Spinal cord (tissue), 10 donors: Measurements from ENCODE around the gene MSANTD2. TPM values are rescaled to one million over a fixed set of nuclear protein-coding genes. Genes with fewer than 3 reads are reported as not detected.

Experiments
- DNase-seq, 6 donors: peaks; one replicate each; pipeline versions ENCODE4 v3.0.0 to v3.0.0-alpha.2; 2013 to 2015; ENCODE audit warnings: low spot score in 6 of 6, low read depth in 4 of 6
- H3K27ac ChIP-seq: one replicate; pipeline ENCODE4 v1.5.1; 2013; ENCODE audit warnings: low read depth, low read length, control low read depth
- H3K27me3 ChIP-seq: one replicate; pipeline ENCODE4 v1.6.1; 2013; ENCODE audit warnings: low read length; ENCODE audit not compliant: control insufficient read depth, insufficient read depth
- H3K36me3 ChIP-seq: one replicate; pipeline ENCODE4 v1.6.1; 2013; ENCODE audit warnings: low read length; ENCODE audit not compliant: control insufficient read depth, insufficient read depth
- H3K4me1 ChIP-seq: one replicate; pipeline ENCODE4 v1.6.1; 2013; ENCODE audit warnings: low read length; ENCODE audit not compliant: control insufficient read depth, insufficient read depth
- H3K4me3 ChIP-seq: one replicate; pipeline ENCODE4 v1.5.1; 2013; ENCODE audit warnings: low read depth, low read length, control low read depth
- H3K9me3 ChIP-seq: one replicate; pipeline ENCODE4 v1.6.1; 2013; ENCODE audit warnings: low read length; ENCODE audit not compliant: control insufficient read depth, insufficient read depth
- WGBS: methylation state at CpG from one replicate; pipeline ENCODE4 v1.1.5; 2013; ENCODE audit warnings: missing lambda C conversion rate; ENCODE audit not compliant: insufficient coverage; 5-methylcytosine and 5-hydroxymethylcytosine counted together
- polyA plus RNA-seq, 2 donors: library from polyadenylated mRNA; unstranded; fragments of 120-200 nt; gene quantifications; one replicate each; pipeline ENCODE4 v1.2.1, GENCODE V29; 2013; ENCODE audit not compliant: insufficient read length in 2 of 2
- total RNA-seq, 2 donors: library from RNA; depleted of rRNA in 1 of 2; stranded (reverse); fragments of 120-200 nt in 1 of 2; fragments of >200 nt in 1 of 2; gene quantifications; one replicate each; pipeline versions ENCODE4 v1.2.3 to v1.2.4, GENCODE V29; 2013 to 2014
- donor health status: healthy.

The MSANTD2 gene
- total and polyA plus RNA-seq, 4 donors, result 17.8 to 28.4 (median 22.6) TPM

DNA sequence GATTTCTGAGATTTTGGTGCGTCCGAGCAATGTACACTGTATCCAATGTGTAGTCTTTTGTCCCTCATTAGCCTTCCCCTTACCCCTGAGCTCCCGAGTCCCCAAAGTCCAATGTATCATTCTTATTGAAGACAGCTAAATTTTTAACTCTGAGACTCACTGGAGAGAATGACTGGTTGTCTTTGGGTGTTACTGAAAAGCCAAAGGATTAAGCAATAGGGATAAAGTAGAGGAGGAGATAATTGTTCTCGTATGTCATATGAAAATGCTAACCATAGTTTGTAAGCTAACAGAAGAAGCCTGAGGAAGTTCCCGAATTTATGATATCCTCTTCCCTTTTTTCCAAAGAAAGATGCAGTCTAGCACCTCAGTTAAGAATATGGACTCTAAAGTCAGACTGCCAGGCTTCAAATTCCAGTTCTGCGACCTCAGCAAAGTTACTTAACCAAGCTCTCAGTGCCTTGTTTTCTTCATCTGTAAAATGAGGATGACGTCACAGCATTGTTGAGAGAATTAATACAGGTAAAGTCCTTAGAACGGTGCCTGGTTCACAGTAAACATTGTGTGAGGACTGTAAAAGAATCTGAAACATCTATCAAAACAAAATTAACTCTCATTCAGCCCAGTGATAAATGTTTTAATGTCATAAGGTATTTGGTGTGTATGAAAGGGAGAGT is 1.6 kb upstream of the MSANTD2 start:
- Histone ChIP-seq H3K4me1 (peaks cover 8% of the 10 kb centered on the region), H3K36me3 (peaks cover 3% of the 10 kb centered on the region), H3K9me3 (no peaks in the 10 kb centered on the region), H3K27ac (no peak overlapping the region), H3K4me3 (no peak overlapping the region), H3K27me3 (no peaks in the 10 kb centered on the region)
- WGBS, result 80% methylated on average over 1 of the region's 8 CpGs
- DNase-seq, result no peak

DNA sequence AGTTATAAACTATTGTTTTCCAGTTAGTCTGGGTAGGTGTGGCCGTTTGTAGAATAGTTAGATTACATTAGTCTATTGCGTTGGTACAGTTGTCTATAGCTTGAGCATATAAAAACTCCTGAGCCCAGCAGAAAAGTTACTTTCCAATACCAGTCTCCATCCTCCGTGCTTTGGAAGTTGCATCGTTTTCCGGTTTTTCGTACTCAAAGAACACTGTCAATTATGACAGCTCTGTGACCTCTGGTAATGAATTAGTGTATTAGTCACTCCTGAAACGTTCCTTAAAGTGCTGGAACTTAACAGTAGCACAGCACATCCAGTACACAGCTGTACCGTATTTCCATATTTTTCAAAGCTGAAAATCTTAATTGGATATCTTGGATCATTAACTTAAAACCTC is 808 bp upstream of the MSANTD2 start:
- no CpG with 5 or more reads among the region's 8 CpGs for WGBS
- Histone ChIP-seq H3K27ac (peak overlapping the region; percentile 96), H3K9me3 (no peaks in the 10 kb centered on the region), H3K4me3 (peak overlapping the region; percentile 71), H3K36me3 (peaks cover 3% of the 10 kb centered on the region), H3K4me1 (peaks cover 8% of the 10 kb centered on the region), H3K27me3 (no peaks in the 10 kb centered on the region)
- DNase-seq, result no peak

DNA sequence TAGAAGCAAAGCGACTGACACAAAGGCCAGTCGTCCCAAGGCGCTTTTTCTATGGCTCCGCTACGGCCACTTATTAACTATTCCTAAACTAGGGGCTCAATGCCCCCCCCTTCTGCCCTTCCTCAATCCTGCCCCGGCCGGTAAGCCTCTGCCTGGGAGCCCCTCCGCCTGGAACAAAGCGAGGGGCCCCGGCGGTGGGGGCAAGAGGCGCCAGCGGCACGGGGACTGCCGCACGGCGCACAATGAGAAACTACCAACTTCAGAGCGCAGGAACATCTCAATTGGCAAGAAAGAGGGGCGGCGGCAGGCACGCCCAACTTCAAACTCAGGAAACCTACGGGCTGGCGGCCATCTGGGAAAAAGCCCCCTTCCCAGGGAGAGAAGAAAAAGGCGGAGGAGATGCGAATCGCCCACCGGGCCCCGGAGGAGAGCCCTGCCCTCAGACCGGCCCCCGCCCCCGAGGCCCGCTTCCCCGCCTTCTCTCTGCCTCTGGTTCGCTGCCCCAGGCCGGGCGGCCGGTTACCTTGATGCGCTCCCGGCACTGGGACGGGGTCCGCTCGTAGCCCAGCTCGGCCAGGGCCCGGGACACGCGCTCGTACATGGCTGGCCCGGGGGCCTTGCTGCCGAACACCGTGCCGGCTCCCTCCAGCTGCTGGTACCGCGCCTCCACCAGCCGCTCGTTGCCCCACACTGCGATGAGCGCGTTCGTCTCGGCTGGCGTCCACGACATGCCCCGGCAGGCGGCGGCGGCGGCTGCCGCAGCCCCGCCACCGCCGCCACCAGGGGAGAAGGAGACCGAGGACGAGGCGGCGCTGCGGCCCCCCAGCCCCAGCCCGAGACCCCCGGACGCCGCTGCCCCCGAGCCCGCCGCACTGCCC is 619 bp downstream of the MSANTD2 start:
- DNase-seq, result peak in 3 of 6 donors; percentile 4 to 48 (median 44)
- Histone ChIP-seq H3K27ac (peak overlapping the region; percentile 96), H3K36me3 (peaks cover 3% of the 10 kb centered on the region), H3K4me1 (peaks cover 8% of the 10 kb centered on the region), H3K4me3 (peak overlapping the region; percentile 71), H3K9me3 (no peaks in the 10 kb centered on the region), H3K27me3 (no peaks in the 10 kb centered on the region)
- under 1% methylated on average over 83 of the region's 83 CpGs for WGBS

DNA sequence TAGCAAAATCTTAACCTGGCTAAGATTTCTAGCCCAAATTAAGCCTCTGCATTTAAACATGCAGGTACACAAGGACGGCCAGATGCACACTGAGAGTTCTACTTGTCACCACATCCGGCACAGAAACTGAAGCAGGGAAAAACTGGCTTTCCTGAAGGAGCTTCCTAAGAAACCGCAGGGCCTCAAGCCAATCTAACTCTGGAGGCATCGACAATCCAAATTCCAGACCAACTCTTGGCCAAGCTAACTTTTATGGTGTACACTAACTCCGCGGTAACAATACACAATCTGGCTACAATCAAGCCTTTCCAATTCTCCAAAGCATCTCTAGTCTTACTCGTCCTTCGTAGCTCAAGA is 1.2 kb downstream of the MSANTD2 start:
- 1% methylated on average over 8 of the region's 8 CpGs for WGBS
- H3K27me3 ChIP-seq, result no peaks in the 10 kb centered on the region
- H3K4me1 ChIP-seq, result peaks cover 8% of the 10 kb centered on the region
- peak overlapping the region; percentile 29 for H3K27ac ChIP-seq
- peaks cover 3% of the 10 kb centered on the region for H3K36me3 ChIP-seq
- no peaks in the 10 kb centered on the region for H3K9me3 ChIP-seq
- peak in 2 of 6 donors; percentile 7 to 35 for DNase-seq
- H3K4me3 ChIP-seq, result peak overlapping the region; percentile 71

DNA sequence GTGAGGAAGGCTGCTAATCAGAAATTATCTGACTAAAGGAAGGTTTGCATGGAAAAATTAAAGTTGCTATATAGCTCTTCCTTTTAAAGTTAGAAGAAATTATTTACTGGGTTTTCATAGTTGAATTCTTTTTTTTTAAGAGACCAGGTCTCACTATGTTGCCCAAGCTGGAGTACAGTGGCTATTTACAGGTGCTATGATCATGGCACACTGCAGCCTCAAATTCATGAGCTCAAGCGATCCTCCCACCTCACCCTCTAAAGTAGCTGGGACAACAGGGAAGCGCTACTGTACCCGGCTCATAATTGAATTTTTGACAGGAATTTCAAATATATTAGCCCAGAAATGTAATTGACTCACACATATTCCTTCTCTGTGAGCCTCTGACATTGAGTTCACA is 3.9 kb downstream of the MSANTD2 start:
- H3K4me3 ChIP-seq, result no peak overlapping the region
- no peak overlapping the region for H3K27ac ChIP-seq
- H3K27me3 ChIP-seq, result no peaks in the 10 kb centered on the region
- no peaks in the 10 kb centered on the region for H3K9me3 ChIP-seq
- H3K36me3 ChIP-seq, result no peaks in the 10 kb centered on the region
- WGBS, result 100% methylated on average over 1 of the region's 3 CpGs
- no peak for DNase-seq
- peaks cover 8% of the 10 kb centered on the region for H3K4me1 ChIP-seq

DNA sequence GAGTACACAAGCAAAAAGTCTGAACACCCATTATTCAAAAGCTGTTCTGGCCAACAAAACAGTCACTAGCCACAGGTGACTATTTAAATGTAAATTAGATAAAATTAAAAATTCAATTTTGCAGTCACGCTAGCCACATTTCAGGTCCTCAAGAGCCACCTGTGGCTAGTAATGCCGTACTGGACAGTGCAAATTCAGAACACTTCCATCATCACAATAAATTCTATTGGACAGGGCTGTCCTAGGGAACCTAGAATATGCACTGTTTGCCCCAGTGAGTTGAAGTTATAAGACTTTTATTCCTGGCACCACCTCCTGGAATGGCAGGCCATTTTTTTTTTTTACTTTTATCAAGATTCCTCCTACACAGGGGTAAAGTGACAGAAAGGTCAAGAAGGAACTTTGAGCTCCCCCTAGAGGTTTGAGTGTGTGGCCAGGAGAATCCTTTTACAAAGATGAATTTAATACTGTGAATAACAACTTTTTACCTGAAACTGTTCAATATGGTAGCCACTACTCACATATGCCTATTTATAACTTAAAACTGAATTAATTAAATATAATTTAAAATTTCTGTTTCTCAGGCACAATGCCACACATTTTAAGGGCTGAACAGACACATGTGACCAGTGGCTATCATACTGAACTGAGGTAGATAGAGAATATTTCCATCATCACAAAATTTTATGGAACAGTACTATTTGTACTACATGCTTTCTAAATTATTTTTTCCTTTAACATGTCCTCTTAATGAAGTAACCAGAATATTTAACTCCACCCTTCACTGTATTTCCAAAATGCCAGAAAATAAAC is 6.5 kb downstream of the MSANTD2 start:
- peak in 2 of 6 donors; percentile 43 to 52 for DNase-seq
- H3K27me3 ChIP-seq, result no peaks in the 10 kb centered on the region
- no CpG with 5 or more reads among the region's 2 CpGs for WGBS

DNA sequence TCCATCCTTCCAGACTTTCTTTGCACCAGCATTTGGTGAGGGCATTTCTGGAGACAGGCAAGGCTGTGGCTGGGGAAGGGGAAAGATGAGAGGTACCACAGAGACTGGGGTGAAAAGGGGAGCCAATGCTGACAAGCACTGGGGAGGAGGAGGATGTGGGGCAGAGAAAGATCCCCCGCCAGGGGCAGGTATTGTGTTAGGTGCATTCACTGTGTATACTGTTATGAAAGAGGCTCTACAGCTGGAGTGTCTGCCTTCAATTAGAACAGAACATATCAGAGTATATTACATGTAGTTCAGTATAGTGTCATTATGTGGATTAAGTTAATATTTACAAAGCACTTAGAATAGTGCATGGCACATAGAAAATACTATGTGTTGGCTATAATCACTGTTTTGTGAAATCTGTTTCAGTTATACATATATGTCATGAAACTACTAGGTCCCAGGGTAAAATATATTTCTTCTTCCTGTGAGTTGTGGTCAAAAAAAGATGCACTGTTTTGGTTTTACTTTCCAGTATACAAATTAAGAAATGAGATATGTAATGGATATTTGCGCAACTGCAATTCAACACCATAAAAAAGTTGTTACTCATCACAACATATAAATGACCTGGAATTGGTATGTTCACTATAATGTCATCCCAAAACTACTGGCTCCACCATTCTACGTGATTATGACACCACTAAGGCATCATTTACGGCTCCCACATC is 8.4 kb downstream of the MSANTD2 start:
- WGBS, result 83% methylated on average over 1 of the region's 4 CpGs
- no peak overlapping the region for H3K27ac ChIP-seq
- H3K9me3 ChIP-seq, result no peaks in the 10 kb centered on the region
- H3K4me3 ChIP-seq, result no peak overlapping the region
- no peaks in the 10 kb centered on the region for H3K27me3 ChIP-seq
- H3K4me1 ChIP-seq, result no peaks in the 10 kb centered on the region
- no peaks in the 10 kb centered on the region for H3K36me3 ChIP-seq
- DNase-seq, result peak in 1 of 6 donors; percentile 46

More for the DNA sequence above, 6.5 kb downstream of the MSANTD2 start:
- Histone ChIP-seq H3K4me1 (peaks cover 4% of the 10 kb centered on the region), H3K36me3 (no peaks in the 10 kb centered on the region), H3K9me3 (no peaks in the 10 kb centered on the region), H3K4me3 (no peak overlapping the region), H3K27ac (no peak overlapping the region)

DNA sequence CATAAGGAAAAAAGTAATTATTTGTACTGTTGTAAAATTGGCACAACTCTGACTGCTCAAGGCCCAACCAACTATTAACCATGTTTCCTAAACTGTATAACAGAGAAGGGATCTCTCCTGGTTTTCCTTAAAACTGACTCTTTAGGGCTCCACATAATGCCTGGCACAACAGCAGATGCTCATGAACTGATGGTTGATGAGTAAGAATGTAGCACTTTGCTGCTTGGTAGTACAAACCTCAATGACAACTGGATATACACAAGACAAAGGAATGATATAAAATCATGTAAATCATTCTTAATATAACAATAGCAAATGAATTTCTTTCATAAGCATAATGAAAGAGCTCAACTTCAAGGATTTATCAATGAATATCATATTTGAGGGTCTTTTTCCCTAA is 11.7 kb downstream of the MSANTD2 start:
- Histone ChIP-seq H3K9me3 (no peaks in the 10 kb centered on the region), H3K4me1 (no peaks in the 10 kb centered on the region), H3K27ac (no peak overlapping the region), H3K36me3 (no peaks in the 10 kb centered on the region), H3K27me3 (no peaks in the 10 kb centered on the region), H3K4me3 (no peak overlapping the region)
- no peak for DNase-seq

DNA sequence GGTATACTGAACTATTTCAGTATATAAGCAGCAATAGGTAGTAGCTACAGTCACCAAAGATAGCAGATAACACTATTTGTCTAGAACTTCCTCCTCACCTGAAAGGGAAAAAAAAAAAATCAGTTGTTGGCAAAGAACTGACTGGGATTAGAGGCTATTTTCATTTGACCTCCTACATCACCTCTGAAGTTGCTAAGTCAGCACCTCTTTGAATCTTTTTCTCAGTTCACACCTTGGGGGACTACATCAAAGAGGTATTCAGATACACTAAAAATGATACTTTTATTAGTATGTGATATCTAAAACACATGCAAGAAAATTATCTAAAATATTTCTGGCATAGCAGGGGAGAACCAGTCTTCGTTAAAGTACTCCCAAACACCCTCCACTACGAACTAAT is 16.2 kb downstream of the MSANTD2 start:
- Histone ChIP-seq H3K36me3 (no peaks in the 10 kb centered on the region), H3K4me3 (no peak overlapping the region), H3K4me1 (no peaks in the 10 kb centered on the region), H3K27ac (no peak overlapping the region), H3K9me3 (no peaks in the 10 kb centered on the region), H3K27me3 (no peaks in the 10 kb centered on the region)
- DNase-seq, result no peak
- no CpG with 5 or more reads among the region's 2 CpGs for WGBS
